Measurements from ENCODE around the gene STX10.

- TF ChIP-seq, protein P1, sequence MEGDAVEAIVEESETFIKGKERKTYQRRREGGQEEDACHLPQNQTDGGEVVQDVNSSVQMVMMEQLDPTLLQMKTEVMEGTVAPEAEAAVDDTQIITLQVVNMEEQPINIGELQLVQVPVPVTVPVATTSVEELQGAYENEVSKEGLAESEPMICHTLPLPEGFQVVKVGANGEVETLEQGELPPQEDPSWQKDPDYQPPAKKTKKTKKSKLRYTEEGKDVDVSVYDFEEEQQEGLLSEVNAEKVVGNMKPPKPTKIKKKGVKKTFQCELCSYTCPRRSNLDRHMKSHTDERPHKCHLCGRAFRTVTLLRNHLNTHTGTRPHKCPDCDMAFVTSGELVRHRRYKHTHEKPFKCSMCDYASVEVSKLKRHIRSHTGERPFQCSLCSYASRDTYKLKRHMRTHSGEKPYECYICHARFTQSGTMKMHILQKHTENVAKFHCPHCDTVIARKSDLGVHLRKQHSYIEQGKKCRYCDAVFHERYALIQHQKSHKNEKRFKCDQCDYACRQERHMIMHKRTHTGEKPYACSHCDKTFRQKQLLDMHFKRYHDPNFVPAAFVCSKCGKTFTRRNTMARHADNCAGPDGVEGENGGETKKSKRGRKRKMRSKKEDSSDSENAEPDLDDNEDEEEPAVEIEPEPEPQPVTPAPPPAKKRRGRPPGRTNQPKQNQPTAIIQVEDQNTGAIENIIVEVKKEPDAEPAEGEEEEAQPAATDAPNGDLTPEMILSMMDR (IDR thresholded peaks at IDR 0.05), result no peak
- TF ChIP-seq POLR2A (IDR thresholded peaks at IDR 0.05), result no peak
- TF ChIP-seq EP300 (IDR thresholded peaks at IDR 0.05), result no peak
These were observed 15.5 kb downstream of the STX10 start for GRCh38 chr19:13134626-13135025.

All from tibial nerve (tissue), 4 donors.